HG02852 (cell line): ENCODE data around the gene KCNH3.
"Not testable (repeated sequence)": the region's sequence is repeated elsewhere in the genome, so short reads cannot be mapped to it uniquely, and the experiment has no call there.

Experiments
- ATAC-seq: cut with Tn5 transposase; IDR thresholded peaks from one replicate; pipeline ENCODE4 v1.9.1; 2021; ENCODE audit warnings: mild to moderate bottlenecking, moderate library complexity; ENCODE audit not compliant: unreplicated experiment

The KCNH3 gene, protein sequence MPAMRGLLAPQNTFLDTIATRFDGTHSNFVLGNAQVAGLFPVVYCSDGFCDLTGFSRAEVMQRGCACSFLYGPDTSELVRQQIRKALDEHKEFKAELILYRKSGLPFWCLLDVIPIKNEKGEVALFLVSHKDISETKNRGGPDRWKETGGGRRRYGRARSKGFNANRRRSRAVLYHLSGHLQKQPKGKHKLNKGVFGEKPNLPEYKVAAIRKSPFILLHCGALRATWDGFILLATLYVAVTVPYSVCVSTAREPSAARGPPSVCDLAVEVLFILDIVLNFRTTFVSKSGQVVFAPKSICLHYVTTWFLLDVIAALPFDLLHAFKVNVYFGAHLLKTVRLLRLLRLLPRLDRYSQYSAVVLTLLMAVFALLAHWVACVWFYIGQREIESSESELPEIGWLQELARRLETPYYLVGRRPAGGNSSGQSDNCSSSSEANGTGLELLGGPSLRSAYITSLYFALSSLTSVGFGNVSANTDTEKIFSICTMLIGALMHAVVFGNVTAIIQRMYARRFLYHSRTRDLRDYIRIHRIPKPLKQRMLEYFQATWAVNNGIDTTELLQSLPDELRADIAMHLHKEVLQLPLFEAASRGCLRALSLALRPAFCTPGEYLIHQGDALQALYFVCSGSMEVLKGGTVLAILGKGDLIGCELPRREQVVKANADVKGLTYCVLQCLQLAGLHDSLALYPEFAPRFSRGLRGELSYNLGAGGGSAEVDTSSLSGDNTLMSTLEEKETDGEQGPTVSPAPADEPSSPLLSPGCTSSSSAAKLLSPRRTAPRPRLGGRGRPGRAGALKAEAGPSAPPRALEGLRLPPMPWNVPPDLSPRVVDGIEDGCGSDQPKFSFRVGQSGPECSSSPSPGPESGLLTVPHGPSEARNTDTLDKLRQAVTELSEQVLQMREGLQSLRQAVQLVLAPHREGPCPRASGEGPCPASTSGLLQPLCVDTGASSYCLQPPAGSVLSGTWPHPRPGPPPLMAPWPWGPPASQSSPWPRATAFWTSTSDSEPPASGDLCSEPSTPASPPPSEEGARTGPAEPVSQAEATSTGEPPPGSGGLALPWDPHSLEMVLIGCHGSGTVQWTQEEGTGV

DNA sequence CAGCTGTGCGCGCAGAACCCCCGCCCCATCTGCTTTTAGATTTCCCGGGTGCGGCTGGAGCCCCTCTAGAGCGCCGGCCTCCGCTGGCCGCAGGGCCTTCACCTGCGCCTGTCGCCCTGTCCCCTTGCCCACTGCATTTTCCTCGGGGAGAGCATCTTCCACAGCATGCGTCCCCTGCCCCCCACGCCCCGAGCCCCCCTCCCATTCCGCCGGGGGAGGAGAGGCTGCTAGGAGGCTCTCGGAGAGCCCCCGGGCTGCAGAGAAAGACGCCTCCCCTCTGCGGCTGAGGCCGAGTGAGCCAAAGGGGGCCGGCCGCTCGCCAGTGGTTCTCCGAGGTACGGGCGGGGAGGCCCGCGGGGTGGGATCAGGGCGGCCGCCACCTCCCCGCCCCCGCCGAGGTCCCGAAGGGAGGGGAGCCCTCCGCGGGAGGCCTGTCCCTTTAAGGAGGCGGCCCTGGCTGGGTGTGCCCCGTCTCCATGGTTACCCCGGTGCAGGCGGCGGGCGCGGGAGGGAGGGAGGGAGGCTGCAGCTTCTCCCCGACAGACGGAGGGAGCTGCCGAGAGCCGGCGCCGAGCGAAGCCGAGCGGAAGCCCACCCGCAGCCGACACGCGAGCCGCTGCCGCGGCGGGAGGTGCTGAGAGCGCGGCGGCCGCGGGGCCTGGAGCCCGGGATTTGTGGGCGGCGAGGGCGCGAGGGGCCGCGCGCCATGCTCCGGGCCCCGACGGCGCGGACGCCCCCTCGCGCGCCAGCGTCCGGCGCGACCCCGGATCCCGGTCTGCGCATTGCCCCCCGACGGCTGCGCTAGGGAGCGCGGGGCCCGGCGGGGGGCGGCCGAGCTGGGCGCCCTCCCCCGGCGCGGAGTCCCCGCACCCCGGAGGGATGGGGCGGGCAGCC, at the start of gene KCNH3:
Gene KCNH3 (plus strand): TSS at position 521 of the 894 bp plus-strand sequence. CDS start 387 bp downstream, outside the sequence.
- ATAC-seq = no peak

DNA sequence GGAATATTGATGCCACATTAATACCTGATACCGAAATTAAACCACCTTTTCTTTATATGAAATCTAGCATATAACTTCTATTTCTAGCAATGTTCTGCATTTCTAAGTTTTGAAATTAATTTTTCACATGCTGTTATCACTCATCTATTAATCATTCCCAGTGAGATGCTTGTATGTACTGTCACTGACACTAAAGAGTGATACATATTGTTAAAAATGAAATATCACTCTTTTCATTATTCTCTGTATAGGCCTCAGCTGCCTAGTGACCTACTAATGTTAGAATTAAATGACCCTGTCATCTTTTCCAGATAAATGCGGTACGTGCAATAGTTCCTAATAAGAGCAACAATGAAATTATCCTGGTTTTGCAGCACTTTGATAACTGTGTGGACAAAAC, 49.7 kb upstream of the KCNH3 start:
- no peak for ATAC-seq

DNA sequence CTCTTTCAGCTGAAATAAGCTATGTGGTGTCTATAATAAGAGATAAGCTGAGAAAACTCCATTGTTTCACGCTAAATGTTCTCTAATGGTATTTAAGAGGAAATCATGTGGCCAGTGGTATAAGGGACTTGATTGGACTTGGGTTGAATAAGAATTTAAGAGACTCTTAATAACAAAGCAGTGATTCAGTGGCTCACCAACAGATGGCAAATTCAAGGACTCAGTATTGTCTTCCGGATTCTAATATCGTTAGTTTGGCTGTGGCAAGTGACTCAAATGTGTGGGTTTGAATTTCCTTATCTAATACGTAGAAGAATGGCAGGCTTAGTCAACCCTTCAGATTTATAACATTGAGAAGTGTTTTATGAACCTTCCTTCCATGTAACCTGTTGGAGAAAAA, 49.1 kb upstream of the KCNH3 start:
- ATAC-seq = no peak

DNA sequence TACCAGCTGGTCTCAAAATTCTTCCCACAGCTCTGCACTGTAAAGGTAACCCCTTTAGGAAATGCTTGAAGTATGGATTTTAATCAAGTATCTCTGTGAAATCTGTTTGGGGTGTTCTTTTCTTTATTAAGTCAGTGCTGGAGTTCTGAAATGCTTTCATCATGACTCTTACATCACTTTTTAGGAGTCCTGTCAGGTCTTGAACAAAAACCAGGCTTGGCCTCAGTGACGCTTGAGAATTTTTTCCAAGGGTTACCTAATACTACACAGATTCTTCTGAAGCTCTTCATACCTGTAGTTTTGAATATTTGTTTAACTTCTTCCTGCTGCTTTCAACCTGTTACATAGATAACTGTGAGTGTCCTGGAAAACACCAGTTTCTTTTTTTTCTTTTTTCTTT, 47.0 kb upstream of the KCNH3 start:
- no peak for ATAC-seq

DNA sequence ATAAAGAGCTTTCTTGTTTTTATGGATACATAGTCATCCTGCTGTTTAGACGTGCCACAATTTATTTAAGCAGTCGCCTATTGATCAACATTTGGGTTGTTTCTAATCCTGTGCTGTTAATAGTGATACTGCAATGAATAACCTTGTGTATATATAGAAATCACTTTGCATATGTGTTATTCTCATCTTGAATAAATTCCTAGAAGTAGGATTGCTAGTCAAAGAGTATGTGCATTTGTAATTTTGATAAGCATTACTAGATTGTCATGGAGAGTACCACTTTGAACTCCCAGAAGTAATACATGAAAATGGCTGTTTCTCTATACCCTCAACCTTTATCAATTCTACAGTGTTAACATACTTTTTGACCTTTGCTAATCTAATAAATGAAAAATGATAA, 44.9 kb upstream of the KCNH3 start:
- ATAC-seq = no peak

DNA sequence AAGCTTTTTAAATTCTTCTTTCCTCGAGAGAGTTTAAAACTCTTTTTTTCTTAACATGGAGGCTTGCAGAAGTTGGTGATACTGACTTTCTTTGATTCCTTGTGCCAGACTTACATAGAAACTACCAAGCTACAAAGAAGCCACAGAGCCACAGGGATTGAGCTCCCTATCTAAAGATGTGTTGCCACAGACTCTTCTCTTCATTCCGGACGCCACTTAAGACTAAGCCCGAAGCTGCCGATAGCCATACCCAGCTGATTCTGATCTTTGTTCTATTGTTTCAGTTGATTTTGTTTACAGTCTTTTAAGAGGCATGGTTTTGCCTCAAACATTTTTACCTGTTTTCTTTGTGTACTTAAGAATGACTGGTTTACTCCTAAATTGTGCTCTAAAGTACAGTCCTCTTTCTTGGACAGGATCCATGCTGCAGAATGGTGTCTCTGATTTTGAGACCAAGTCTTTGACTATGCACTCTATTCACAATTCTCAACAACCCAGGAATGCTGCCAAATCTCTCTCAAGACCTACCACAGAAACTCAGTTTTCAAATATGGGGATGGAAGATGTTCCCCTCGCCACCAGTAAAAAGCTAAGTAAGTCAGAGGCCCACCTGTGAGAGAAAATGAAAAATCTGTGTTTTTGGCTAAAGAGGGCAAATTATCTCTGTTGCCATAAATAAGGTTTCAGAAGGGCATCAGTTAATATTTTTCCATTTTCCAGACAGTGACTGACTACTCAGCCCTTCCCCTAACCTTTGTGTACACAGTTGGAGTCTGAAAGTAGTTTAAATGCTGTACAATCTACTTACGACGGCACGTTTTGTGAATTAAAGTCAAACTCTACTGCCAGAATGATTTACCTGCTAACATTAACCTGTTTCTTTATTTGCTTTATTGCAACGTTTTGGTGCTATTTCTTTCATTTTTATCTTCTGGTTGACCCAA, 42.1 kb upstream of the KCNH3 start:
- ATAC-seq = no peak

DNA sequence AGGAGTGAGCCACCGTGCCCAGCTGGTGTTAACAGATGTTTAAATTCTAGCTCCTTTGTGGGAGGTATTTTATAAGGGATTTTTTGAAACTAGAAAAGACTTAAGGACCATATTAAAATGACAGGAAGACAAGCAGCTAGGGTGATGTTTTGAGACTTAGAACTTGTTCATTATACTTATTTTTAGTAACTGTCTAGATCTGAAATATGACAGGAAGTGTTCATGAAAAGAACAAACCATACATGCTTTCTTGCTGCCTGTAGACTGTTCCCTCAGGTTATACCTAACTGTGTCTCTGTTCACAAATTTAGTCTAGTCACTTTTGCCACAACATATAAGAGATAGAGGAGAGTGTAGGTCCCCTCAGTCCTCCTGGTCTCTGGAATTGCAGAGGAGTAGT, 36.9 kb upstream of the KCNH3 start:
- no peak for ATAC-seq

DNA sequence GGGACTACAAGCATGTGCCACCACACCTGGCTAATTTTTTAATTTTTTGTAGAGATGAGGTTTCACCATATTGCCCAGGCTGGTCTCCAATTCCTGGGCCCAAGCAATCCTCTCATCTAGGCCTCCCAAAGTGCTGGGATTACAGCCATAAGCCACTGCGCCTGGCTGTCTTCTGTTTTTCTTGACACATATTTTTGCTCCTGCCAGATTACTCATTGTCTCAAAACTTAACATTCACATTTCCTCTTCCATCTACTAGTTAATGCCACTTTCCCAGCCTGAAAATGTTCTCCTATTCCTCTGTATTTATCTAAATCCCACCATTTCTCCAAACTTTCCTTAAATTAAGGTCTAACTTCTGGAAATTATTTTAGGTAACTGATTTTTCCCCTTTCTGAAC, 36.2 kb upstream of the KCNH3 start:
- ATAC-seq = no peak

DNA sequence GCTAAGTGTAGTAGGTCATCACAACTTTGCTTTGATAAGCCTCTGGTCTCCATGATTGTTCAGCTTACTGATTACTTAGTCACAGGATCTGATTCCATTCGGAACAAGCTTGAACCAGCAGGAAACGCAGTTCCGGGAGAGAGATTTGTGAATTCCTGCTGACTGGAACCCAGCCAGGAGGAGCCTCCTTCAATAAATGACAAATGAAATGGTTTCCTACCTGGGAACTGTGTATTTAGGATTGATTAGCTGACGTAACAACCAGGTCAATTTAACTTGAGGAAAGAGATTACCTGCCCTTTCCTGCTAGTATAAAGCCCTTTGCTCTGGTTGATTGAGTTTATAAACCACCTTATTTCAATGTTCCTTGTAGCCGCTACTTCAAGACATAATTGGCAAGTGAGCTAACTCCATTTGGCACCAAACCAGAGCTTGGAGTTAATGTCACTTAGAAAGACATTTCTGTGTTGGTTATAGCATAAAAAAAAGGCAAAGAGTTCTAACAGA, 35.1 kb upstream of the KCNH3 start:
- ATAC-seq = no peak

DNA sequence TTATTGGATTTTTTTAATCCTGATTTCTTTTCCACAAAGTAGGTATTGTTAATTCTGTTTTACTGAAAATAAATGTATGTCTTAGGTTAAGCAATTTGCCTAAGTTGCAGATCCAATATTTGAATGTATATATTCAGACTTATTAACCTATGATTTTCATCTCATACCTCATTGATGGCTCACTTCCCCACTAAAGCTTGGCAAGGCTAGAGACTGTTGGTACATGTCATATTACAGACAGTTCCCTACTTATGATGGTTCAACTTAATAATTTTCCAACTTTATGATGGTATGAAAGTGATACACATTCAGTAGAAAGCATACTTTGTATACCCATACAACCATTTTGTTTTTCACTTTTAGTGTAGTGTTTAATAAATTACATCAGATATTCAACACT, 33.2 kb upstream of the KCNH3 start:
- ATAC-seq = no peak

DNA sequence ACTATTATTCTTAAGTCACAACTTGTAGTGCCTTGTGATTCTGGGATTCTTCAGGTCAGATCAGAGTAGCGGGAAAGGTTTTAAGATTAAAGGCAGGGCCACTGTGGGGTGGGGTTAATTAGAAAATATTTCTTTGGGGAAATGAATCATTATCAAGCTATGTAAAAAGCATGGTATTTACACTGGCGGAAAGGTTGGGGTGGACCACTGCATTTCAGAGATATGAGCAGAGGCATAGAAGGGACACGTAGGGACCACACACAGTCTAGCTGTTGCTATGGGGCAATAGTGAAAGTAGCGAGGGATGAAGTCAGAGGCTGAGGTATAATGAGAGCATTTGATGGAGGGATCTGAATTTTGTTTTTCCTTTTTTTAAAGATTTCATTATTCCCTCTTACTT, 31.7 kb upstream of the KCNH3 start:
- no peak for ATAC-seq

DNA sequence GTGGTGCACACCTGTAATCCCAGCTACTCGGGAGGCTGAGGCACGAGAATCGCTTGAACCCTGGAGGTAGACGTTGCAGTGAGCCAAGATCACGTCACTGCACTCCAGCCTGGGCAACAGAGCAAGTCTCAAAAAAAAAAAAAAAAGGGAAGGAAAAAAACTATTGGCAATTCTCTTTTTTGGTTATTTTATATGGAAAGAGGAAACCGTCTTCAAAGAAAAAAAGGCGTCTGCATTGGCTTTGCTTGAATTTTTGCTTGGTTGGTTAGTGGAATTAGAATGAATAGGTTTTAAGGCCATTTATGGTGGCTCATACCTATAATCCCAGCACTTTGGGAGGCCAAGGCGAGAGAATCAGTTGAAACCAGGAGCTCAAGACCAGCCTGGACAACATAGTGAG, 29.1 kb upstream of the KCNH3 start:
- ATAC-seq = not testable (repeated sequence)

DNA sequence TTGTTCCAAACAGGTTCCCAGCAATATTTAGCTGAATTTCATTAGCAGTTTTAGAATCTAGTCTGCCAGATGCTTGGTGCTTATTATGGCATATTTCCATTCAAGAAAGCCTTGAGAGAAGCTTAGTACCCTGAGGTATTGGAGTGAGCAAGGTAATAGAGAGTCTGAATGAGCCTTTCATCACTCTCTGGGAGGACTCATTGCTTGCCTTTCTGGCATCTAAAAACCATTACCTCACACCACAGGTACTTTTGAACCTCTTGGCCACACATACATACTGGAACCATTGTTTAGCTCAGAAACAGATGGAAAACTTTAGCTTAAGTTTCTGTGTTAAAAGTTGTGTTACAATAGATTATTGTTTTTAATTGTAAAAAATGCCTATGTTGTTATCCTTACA, 27.4 kb upstream of the KCNH3 start:
- ATAC-seq = no peak

DNA sequence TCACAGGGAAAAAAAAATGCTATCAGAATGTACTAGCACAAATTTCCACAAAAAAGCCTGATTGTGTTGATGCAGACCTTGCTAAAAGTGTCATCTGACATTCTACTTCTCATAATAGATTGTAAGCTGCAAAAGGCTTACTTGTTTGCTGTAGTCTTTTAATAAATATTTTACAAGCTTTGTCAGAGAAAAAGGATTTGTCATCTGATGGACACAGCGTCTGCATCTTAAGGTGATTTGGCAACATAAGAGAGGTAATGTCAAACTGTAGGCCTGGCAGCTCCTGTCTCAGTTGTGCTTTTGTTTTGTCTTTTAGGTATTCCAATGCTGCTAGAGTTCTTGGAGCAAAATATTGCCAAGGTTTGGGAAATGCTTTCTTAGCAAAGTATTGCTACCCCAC, 26.3 kb upstream of the KCNH3 start:
- ATAC-seq = no peak

DNA sequence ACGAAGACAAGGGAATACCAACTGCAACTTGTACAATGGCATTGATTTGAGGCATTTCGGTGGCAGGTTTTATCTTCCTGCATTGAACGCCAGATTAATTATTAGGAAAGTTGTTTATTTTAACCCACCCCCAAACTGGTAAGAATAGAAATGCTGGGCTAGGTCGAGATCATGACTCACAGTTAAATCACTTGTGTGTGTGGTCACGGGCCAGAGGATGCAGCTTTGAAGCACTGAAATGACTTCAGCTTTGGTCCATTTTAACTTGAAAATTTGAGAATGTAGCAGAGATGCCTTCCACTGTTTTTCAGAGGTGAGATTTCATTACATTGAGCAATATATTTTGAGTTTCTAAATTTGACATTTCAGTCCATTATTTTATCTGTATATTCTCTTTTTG, 23.6 kb upstream of the KCNH3 start:
- ATAC-seq = no peak

DNA sequence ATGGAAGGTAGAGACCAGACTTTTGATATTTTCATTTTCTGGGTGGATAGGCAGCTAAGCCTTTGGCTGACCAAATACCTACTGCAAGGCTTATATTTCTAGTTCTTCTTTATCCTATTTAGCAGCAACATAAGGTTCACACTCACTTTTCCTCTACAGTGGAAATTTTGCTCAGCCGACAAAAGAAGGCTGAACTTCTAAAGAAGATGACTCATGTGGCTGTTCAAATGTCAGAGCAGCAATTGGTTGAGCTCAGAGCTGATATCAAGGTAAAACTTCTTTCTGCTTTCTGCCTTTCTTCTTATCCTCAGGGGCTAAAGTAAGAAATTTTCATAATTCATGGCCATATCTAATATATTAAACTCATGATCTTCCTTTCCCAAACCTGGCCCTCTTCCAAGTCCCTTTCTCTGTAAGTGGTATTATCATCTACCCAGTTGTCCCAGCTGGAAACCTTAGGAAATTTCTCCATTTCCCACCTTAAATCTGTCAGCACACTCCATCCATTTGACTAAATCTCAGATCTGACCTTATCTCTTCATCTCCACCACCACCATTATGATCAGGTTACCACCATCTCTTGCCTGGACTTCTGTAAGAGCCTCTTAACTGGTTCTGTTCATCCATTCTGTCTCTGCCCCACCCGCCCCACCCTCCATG, 19.8 kb upstream of the KCNH3 start:
- no peak for ATAC-seq

DNA sequence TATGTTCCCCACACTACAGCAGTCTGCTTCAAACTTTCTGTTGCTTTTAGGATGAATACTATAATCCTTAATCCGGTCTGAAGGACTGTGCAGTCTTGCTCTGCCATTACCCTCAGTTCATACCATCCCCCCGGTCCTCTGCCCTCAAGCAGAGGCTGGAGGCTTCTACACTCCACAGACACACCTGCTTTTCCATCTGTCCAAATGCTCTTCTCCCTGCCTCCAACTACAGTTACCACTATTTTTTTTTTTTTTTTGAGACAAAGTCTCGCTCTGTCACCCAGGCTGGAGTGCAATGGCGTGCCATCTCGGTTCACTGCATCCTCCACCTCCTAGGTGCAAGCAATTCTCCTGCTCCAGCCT, 19.3 kb upstream of the KCNH3 start:
- no peak for ATAC-seq

DNA sequence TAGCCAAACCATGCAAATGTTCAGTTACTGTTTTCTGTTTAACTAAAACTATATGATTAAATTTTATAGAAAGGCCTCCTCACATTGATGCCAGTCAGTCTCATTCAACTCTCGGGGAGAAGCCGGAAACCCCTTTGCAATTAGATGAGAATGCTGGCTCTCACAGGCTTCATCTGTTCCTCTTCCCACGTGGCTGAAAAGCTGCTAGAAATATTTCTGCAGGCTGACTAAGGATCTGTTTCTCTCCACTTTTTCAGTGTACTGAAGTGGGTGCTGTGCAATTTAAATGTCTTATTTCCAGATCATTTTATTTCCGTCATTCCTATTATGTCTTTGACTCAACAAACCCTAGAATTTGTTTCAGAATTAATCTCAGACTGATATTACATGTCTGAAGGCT, 17.4 kb upstream of the KCNH3 start:
- no peak for ATAC-seq
